Chondrocyte (in vitro differentiated cells): ENCODE measurements around the gene GALNT14. TPM values are rescaled to one million over a fixed set of nuclear protein-coding genes. Genes with fewer than 3 reads are reported as not detected.

Experiments used
- DNase-seq: peaks from one replicate; pipeline ENCODE4 v3.0.0; 2021; ENCODE audit warnings: mixed read lengths, low spot score
- H3K27ac Mint-ChIP-seq: one replicate; pipeline ENCODE4 v1.8.0; 2021; ENCODE audit warnings: mild to moderate bottlenecking, moderate library complexity, mixed read lengths; ENCODE audit not compliant: unreplicated experiment
- H3K27me3 Mint-ChIP-seq: 2 replicates; pipeline ENCODE4 v1.8.0; 2021; ENCODE audit warnings: low read depth, mixed read lengths
- H3K36me3 Mint-ChIP-seq: 2 replicates; pipeline ENCODE4 v1.8.0; 2021; ENCODE audit warnings: low read depth, mixed read lengths
- H3K4me1 Mint-ChIP-seq: 2 replicates; pipeline ENCODE4 v1.8.0; 2021; ENCODE audit warnings: low read depth, mild to moderate bottlenecking, mixed read lengths
- H3K4me3 Mint-ChIP-seq: one replicate; pipeline ENCODE4 v1.8.0; 2021; ENCODE audit warnings: mild to moderate bottlenecking, moderate library complexity, mixed read lengths; ENCODE audit not compliant: unreplicated experiment
- H3K9me3 Mint-ChIP-seq: 2 replicates; pipeline ENCODE4 v1.8.0; 2021; ENCODE audit warnings: low read depth, mixed read lengths
- CTCF ChIP-seq: fragments of 200-600 bp; sonication (generic); IDR thresholded peaks from 2 replicates; pipeline ENCODE4 v1.5.0; 2021; ENCODE audit warnings: antibody characterized with exemption, mild to moderate bottlenecking, moderate library complexity
- total RNA-seq: library from RNA; stranded (reverse); gene quantifications from 3 replicates; pipeline ENCODE4 v1.2.1, GENCODE V29; 2021

Gene GALNT14
- total RNA-seq, 1 donor from 2014 or later = 17.8 TPM

- H3K4me1 Mint-ChIP-seq = peaks cover 14% of the 10 kb centered on the region
- no peak overlapping the region for H3K27ac Mint-ChIP-seq
- no peak overlapping the region for H3K4me3 Mint-ChIP-seq
- H3K9me3 Mint-ChIP-seq = no peaks in the 10 kb centered on the region
- H3K36me3 Mint-ChIP-seq = peaks cover 2% of the 10 kb centered on the region
- peaks cover 36% of the 10 kb centered on the region for H3K27me3 Mint-ChIP-seq
- TF ChIP-seq CTCF = no peak
- DNase-seq = no peak
Observed at GRCh38 chr2:31127931-31128330, 10.3 kb downstream of the GALNT14 start.

- Mint-ChIP-seq H3K36me3 (no peaks in the 10 kb centered on the region), H3K27me3 (peaks cover 29% of the 10 kb centered on the region), H3K27ac (peak overlapping the region; percentile 87), H3K9me3 (no peaks in the 10 kb centered on the region), H3K4me1 (peaks cover 14% of the 10 kb centered on the region), H3K4me3 (no peak overlapping the region)
- TF ChIP-seq CTCF = no peak
- DNase-seq = no peak
Observed at GRCh38 chr2:31125918-31126695, 12.1 kb downstream of the GALNT14 start.

- no peak for TF ChIP-seq CTCF
- Mint-ChIP-seq H3K36me3 (no peaks in the 10 kb centered on the region), H3K4me3 (no peak overlapping the region), H3K27ac (no peak overlapping the region), H3K9me3 (no peaks in the 10 kb centered on the region), H3K27me3 (peaks cover 27% of the 10 kb centered on the region), H3K4me1 (peaks cover 14% of the 10 kb centered on the region)
- DNase-seq = no peak
Observed at GRCh38 chr2:31124904-31125303, 13.3 kb downstream of the GALNT14 start.

DNA sequence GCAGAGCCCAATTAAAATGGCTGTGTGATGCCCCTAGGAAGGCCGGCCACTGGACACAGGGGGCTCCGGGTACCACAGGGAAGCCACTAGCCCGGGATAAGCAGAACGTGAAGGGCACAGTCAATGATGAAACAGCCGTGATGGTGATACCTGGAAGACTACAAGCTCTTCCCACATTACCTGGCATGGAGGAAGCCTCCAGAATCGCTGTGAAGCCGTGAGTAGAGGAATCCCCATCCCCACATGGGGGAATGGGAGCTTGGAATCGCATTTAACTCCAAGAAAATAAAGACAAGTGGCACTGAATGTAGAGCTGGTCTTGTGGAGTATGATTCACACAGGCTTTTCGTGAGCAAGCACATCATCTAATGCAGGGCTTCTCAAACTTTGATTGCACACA, 16.1 kb downstream of the GALNT14 start:
- no peaks in the 10 kb centered on the region for H3K36me3 Mint-ChIP-seq
- H3K9me3 Mint-ChIP-seq = peaks cover 3% of the 10 kb centered on the region
- H3K27ac Mint-ChIP-seq = no peak overlapping the region
- peaks cover 25% of the 10 kb centered on the region for H3K27me3 Mint-ChIP-seq
- no peak overlapping the region for H3K4me3 Mint-ChIP-seq
- peaks cover 14% of the 10 kb centered on the region for H3K4me1 Mint-ChIP-seq
- TF ChIP-seq CTCF = no peak
- DNase-seq = no peak

- H3K27me3 Mint-ChIP-seq = peaks cover 33% of the 10 kb centered on the region
- H3K36me3 Mint-ChIP-seq = no peaks in the 10 kb centered on the region
- no peak for DNase-seq
- H3K4me1 Mint-ChIP-seq = no peaks in the 10 kb centered on the region
- no peak overlapping the region for H3K27ac Mint-ChIP-seq
- H3K9me3 Mint-ChIP-seq = no peaks in the 10 kb centered on the region
- H3K4me3 Mint-ChIP-seq = no peak overlapping the region
- no peak for TF ChIP-seq CTCF
Observed at GRCh38 chr2:31113765-31114164, 24.5 kb downstream of the GALNT14 start.
